ENCODE results near the gene STMND1.

STMND1 gene

DNA sequence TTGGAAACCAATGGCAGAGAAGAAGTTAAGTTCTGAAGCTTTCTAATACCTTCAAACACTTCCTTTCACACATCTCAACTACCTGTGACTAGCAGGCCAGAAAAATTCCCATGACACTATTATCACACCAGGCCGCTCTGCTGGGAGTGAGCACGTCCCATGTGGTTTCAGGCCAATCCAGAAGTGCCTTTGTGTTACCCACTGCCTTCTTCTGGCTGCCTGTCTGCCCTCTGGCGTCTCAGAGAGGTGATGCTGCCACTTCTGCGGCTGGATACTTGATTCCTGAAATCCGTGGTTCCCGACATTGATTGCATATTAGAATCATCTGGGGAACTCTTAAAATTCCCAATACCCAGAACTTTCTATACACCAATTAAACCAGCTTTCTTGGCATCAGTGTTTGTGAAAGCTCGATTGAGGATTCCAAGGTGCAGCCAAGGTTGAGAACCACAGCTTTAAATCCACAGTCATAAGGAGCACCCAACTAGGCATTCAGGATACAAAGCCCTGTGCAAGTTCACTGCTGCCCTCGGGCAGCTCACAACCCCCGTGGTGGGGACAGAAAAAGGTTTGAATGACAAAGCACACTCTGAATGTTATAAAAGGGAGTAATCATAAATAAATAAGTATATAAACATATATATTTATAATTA lies 65.6 kb downstream of the STMND1 start:
- no peak for DNase-seq

- DNase-seq, result no peak
These were observed 67.4 kb downstream of the STMND1 start for GRCh38 chr6:17169291-17169690.

- DNase-seq, result no peak
These were observed 67.9 kb downstream of the STMND1 start for GRCh38 chr6:17169711-17170110.

DNA sequence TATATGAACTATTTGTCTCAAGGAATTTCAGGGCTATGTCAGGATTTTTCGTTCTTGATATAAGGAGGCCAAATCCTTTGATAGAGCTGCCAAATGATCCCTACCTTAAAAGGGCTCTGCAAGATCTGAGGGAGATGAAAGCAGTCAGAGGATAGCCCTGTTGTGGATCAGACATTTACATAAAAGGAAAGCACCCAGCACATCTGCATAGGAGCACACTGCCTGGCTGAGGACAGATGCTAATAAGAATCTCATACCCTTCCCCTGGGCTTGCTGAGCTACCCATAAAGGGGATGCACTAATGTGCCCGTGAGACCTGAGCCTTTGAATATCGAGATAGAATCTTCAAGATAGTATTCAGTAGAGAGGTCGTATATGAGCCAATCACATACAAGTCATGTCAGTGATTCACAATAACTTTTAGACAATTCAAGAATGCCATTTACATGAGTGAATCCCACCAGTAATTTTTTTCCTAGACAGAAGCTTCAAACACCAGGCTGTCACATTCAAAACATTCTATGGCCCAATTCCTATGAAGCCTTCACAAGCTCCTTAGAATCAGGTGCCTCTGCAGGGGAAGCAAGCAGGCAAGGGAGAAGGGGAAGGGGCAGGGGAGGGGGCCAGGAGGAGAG lies 71.1 kb downstream of the STMND1 start:
- no peak for DNase-seq

GRCh38 chr6:17178326-17178725 lies 76.5 kb downstream of the STMND1 start:
- no peak for DNase-seq

DNA sequence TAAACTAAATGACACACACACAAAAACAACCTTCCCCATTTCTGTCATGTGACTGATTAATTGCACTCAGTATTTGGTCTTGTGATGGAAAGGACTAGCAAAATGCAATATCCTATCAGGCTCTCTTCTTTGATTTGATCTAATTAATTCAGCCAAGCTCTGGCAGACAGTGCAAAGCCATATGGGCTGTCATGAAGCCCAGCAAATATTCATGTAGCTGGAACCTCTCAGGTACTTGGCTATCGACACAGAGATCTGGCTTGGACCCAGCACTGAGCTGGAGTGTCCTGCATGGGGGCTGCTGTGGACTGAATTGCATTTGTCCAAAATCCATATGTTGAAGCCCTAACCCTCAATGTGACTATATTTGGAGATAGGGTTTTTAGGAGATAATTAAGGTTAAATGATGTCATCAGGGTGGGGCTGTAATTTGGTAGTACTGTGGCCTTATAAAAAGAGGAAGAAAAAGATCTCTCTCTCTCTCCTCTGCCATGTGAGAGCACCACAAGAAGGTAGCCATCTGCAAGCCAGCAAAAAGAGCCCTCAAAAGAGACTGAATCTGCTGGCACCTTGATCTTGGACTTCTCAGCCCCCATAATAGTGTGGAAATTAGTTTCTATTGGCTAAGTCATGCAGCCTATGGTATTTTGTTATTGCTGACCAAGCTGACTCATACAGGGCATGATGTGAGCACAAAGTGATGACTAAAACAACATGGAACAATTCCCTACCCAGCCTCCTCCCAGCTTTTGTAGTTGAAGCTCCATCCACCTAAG lies 77.1 kb downstream of the STMND1 start:
- no peak for DNase-seq

- no peak for DNase-seq
These were observed 77.8 kb downstream of the STMND1 start for GRCh38 chr6:17179530-17180073.

Data from cortex of kidney (tissue), 1 donor.